OCI-LY7 (cell line): ENCODE measurements around the gene INTS2.

ENCODE experiments used
- EZH2phosphoT487 ChIP-seq: fragments of 200-600 bp; sonication (generic); IDR thresholded peaks from 2 replicates; pipeline ENCODE4 v1.6.1; 2018; ENCODE audit warnings: low read depth, borderline replicate concordance, mild to moderate bottlenecking, mixed run types, antibody characterized with exemption, low read length, moderate library complexity, mixed read lengths
- TF ChIP-seq, protein P1 (sequence below): fragments of 200-600 bp; sonication (generic); conservative IDR thresholded peaks from 2 replicates; pipeline ENCODE4 v1.5.1; 2014; ENCODE audit warnings: mild to moderate bottlenecking, antibody characterized with exemption, low read length, moderate library complexity, mixed read lengths

DNA sequence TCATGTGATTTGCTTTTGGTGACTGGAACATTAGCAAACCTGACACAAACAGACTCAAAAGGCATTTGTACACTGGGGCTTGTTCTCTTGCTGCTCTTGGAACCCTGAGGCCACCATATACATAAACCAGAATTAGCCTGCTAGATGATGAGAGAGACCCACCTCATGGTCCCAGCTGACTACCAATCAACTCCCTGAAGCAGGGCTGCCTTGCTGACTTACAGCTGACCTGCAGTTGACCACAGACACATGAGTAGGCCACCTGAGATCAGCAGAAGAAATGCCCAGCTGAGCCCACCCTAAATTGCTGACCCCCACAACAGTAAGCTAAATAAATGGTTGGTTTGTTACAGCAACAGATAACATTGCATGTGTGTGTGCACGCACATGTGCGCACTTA is 93.2 kb downstream of the INTS2 start:
- TF ChIP-seq, protein P1, sequence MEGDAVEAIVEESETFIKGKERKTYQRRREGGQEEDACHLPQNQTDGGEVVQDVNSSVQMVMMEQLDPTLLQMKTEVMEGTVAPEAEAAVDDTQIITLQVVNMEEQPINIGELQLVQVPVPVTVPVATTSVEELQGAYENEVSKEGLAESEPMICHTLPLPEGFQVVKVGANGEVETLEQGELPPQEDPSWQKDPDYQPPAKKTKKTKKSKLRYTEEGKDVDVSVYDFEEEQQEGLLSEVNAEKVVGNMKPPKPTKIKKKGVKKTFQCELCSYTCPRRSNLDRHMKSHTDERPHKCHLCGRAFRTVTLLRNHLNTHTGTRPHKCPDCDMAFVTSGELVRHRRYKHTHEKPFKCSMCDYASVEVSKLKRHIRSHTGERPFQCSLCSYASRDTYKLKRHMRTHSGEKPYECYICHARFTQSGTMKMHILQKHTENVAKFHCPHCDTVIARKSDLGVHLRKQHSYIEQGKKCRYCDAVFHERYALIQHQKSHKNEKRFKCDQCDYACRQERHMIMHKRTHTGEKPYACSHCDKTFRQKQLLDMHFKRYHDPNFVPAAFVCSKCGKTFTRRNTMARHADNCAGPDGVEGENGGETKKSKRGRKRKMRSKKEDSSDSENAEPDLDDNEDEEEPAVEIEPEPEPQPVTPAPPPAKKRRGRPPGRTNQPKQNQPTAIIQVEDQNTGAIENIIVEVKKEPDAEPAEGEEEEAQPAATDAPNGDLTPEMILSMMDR = no peak
- TF ChIP-seq EZH2phosphoT487 = no peak
